COR-L47 (cell line): ENCODE results near the gene ZNF169.
"Not testable (repeated sequence)": the region's sequence is repeated elsewhere in the genome, so short reads cannot be mapped to it uniquely, and the experiment has no call there.

Experiments used
- DNase-seq: peaks from one replicate; lab custom pipeline; 2025; lab: John Stamatoyannopoulos, UW

Gene ZNF169

DNA sequence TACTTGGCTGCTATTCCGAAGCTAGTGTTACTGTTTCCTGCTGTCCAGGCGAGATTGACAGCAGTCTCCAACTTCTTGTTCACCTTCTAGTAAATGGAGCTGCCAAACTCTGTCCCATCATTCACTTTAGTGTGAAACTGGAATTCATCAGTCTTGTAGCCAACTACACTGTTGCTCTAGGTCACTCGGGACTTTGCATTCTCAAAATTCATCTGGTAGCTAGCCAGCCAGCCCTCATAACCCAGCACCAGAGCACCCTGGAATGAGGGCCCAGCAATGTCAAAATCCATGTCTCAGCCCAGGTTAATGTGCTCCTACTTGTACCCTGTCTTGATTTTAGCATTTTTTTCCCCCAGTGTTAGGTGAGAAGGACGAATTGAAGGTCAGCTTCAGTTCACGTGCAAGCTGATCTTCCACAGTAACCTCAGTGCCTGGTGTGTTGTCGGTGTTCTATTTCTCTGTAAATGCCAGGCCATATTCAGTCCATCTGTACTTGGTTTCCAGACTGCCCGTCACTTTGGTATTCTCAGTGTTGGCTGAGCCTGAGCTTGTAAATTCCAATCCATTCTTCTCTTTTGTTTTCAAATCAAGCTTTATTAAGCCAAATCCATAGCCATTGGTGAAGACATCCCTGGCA, 28.9 kb downstream of the ZNF169 start:
- no peak for DNase-seq

GRCh38 chr9:94289691-94290090, 30.6 kb downstream of the ZNF169 start:
- no peak for DNase-seq

DNA sequence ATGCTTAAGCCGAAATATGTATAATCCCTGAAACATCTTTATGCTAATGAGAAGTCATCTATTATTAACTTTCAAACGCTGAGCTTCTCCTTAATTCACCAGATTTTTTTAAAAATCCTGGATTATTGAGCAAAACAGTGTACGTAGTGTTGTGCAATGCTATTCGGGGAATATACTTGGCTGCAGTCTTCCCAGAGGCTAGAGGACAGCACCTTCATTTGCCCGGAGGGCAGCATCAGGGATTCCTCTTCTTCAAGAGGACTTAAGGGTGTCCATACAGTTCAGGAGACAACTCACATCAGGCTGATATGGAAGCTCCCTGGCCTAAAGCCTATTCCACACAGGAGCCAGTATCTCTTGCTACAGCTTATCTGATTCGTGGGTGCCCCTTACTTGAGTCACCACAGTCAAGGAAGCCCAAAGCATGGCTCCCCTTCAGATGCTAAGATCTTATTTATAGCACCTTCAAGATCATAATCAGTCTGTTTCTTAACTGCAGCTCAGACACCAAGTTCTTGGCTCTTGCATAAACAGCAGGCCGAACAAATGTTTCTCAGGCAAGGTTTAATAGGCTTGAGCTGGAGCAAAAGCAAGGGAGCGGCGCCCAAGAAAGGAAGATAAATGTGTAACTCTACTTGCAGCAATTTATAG, 40.0 kb downstream of the ZNF169 start:
- DNase-seq = no peak

- DNase-seq = no peak
These were observed 41.6 kb downstream of the ZNF169 start for GRCh38 chr9:94300470-94301301.

DNA sequence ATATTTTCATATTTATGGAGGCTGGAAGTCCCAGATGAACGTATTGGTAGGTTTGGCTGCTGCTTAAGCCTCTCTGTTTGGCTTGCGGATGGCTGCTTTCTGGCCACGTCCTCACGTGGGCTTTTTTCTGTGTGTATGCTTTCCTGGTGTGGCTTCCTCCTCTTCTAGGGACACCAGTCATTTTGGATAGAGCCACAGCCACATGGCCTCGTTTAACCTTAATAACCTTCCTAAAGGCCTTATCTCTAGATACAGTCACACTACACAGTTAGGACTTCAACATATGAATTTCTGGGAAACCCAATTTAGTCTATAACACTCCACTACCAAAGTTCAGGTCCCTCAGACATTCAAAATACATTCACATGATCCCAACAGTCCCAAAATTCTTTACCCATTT, 42.5 kb downstream of the ZNF169 start:
- DNase-seq = no peak

DNA sequence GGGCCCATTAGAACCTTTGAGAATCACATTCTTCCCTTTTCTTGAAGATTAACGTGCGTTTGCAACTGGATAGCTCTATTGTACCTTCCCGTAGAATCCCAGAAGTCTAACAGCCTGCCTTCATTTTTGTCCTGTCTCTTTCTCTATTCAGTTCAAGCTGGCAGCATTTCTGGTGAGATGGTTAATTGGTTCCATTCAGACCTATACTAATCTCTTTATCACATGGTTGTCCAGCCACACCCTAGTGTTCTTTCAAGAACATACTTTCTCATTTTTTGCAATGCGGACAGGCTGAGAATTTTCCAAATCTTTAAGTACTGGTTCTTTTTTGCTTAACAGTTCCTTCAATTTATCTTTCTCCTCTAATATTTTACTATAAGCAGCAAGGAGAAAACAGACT, 43.3 kb downstream of the ZNF169 start:
- no peak for DNase-seq

DNA sequence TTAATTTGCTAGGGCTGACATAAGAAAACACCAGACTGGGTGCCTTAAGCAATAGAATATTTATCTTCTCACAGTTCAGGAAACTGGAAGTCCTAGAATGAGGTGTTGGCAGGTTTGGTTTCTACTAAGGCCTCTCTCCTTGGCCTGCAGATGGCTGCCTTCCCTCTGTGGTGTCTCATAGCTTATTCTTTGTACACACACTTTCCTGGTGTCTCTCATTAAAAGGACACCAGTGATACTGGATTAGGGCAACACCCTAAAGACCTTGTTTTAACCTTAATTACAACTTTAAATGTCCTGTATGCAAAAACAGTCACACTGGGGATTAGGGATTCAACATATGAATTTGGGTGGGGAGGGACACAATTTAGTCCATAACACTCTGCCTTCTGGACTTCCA, 44.2 kb downstream of the ZNF169 start:
- DNase-seq = no peak

GRCh38 chr9:94315034-94315984, 56.2 kb downstream of the ZNF169 start:
- not testable (repeated sequence) for DNase-seq

DNA sequence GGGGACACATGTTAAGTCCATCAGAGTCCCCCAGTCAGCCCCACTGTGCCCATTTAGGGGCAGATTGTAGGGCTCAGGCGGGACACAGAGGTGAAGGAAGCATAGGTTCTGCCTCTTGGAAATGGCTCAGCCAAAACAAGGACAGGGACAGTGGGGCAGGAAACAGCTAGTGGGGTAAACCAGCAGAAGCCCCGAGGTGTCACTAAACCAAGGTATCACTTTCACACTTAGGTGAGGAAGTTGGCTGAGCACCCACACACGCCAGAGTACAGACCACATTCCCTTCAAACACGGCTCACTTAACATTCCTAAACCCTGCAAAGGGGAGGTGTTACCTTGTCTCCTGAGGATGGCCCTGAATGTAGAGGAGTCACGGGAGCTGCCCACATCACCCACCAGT, 57.1 kb downstream of the ZNF169 start:
- not testable (repeated sequence) for DNase-seq

DNA sequence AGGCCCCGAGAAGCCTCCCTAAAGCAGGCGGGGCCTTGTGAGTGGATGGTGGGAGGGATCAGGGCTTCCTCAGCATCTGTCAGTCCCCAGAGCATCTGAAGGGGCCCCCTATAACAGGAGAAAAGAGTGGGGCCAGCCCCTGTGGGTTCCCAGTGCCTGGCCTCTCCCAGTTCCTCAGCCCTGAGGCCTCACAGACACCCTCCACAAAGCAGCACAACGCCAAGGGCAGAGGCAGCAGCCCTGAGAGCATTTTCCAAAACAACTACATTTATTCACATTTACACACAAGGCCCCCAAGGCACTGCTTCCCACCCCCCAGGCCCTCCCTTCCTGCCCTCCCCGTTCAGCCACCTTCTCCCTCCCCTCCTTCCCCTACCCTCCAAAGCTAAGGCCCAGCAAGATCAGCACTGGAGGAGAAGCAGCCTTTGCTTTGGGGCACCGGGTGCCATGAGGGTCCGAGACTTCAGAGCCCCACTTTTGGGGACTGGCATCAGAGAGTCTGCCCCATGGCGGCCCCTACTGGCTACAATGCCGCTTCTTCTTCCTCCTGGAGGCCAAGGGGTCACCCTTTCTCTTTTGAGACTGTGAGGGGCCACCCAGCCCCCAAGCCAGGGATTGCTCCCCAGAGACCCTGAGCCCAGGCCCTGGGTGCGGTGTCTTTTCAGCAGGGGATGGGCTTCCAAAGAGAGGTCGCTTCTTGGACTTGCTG, 59.0 kb downstream of the ZNF169 start:
- not testable (repeated sequence) for DNase-seq

DNA sequence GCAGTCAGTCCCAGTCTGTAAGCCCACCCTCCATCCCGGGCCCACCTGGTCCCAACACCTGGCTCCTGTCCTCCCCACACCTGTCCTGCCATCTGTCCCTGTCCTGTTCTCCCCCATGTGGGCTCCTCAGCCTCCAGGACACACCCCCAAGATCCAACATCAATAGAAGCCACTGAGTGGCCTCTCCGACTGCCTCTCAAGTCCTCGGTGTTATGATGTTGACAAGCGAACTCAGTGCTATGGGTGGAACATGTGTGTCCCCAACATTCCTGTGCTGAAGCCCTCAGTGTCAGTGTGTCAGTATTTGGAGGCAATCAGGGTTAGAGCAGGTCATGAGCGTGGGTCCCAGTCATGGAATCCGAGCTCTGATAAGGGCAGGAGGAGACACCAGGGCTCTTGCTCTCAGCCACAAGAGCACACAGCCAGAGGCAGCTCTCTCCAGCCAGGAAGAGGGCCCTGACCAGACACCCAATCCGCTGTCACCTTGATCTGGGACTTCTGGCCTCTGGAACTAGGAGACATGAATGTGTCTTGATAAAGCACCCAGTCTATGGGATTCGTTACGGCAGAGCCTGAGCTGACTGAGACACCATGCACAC, 63.3 kb downstream of the ZNF169 start:
- not testable (repeated sequence) for DNase-seq

DNA sequence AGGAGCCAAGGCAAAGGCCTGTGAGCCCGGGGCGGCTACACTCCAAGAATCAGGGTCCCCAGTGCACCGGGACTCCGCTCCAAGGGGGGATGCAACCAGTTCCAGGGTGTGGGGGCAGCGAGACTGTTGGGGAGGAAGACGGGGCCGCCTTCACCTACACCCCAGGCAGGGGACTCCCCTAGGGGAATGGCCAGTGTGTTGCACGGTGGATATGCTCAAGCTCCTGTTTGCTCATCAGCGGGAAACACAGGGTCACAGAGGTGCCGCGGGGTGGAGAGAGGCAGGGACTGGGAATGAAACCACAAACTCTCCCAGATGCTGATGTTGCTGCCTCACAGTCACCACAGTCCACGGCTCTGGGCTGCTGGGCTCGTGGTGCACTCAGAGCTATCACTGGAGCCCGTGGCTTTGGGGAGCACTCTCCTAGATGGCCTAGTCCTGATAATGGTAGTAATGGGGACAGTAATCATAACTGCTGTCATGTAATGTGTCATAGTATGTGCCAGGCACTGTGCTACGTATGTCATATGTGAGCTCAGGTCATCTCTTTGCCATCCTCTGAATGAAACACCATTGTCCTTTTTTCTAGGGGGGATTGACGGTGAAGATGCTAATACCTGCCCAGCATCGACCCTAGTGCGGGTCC, 64.2 kb downstream of the ZNF169 start:
- DNase-seq = not testable (repeated sequence)

DNA sequence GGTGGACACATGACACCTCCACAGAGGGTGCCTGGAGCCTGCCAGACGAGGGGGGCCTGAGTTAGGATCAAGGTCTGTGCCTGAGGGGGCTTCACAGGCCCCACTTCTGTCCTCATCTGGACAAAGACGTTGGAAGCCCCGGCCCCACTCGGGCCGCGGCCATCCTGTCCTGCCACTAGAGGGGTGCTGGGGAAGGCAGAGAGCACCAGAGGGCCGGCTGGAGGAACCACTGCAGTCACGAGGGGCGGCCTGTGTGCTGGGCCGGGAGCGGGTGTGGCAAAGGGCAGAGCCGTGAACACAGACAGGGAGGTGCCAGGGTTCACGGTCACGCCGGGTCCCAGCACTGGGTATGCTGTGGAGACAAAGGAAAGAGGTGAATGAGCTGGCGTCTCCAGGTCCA, 66.5 kb downstream of the ZNF169 start:
- not testable (repeated sequence) for DNase-seq

DNA sequence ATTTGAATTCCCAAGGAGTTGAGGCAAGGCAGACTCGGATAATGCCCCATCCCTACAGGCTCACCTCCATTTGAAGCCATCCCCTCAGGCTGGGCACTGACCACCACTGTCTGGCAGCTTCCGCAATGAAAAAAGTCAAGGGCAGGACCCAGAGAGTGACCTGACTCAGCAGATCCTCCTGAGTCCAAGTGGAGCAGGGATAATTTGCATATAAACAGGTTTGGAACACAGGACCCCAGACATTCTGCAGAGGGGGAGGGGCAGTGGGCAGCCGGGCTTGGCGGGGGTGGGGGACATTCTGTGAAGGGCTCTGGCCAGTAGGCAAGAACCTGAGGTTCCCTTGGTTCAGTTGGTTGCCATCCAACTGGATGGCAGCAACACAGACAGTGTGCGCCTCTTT, 69.4 kb downstream of the ZNF169 start, which contains the start of gene NUTM2F:
Gene NUTM2F, minus strand, starts transcription at position 101 of the 400 bp plus-strand sequence. Its CDS starts 21 bp downstream, at position 80.
- DNase-seq = not testable (repeated sequence)

DNA sequence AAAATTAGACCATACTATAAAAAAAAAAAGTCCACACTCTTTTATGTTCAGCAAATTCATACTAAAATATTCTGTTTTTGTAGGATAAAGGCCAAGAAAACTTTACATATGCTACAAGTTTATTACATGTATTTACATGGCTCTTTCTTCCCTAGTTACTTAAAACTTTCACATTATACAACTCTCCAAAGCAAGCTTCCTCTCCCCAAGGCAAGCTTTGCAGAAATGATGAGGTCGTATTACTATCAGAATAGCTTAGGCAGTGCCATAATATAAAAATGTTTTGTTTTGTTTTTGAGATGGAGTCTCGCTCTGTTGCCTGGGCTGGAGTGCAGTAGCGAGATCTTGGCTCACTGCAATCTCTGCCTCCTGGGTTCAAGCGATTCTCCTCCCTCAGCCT, 77.3 kb downstream of the ZNF169 start:
- DNase-seq = not testable (repeated sequence)

GRCh38 chr9:94338723-94339122, 79.6 kb downstream of the ZNF169 start:
- DNase-seq = not testable (repeated sequence)

DNA sequence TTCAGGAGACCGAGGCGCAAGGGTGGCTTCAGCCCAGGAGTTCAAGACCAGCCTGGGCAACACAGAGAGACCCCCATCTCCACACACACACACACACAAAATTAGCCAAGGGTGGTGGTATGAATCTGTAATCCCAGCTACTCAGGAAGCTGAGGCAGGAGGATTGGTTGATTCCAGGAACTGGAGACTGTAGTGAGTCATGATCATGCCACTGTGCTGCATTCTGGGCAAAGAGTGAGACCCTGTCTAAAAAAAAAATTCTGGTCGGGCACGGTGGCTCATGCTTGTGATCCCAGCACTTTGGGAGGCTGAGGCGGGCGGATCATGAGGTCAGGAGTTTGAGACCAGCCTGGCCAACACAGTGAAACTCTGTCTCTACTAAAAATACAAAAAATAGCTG, 80.6 kb downstream of the ZNF169 start:
- not testable (repeated sequence) for DNase-seq

DNA sequence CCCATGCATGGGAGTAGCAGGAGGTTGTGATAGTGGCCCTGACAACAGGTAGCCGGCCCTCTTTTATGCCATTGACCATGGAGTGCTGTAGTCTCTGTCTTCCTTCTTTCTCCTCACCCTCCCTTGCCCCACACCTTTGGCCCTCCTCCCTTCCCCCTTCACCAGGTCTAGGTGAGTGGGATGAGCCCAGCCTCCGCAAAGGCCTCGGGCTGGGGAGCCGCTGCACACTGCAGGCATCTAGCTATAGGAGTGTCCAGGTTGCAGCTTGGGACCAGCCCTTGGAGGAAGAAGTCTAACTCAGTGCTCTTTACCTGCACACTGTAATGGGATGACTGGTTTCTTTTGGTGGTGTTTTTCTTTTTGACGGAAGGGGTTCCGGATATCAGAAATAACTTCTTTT, 81.7 kb downstream of the ZNF169 start:
- DNase-seq = not testable (repeated sequence)

- DNase-seq = not testable (repeated sequence)
These were observed 82.6 kb downstream of the ZNF169 start for GRCh38 chr9:94341703-94342102.

DNA sequence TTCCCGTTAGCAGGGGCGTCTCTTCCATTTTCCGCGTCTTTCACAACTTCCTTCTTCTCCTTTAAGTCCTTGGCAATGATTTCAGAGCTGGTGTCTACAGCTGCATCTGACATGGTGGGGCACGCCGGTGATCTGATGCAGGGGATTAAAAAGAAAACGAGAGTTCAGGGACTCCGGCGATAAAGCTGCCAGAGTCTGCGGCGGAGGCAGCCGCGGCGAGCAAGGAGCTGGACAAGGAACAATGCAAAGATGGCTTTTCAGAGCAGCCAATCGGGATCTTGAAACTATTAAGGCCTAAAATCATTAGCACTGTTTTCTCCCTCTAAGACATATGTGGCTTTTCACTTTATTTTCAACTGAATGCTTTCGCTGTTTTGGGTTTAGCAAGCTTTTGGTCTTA, 88.4 kb downstream of the ZNF169 start:
- DNase-seq = not testable (repeated sequence)
